ENCODE results near the gene PPARD. TPM values are rescaled to one million over a fixed set of nuclear protein-coding genes. Genes with fewer than 3 reads are reported as not detected.

PPARD gene
- total RNA-seq, 4 donors from 2014 or later, result 10.0 to 15.3 (median 13.0) TPM

DNA sequence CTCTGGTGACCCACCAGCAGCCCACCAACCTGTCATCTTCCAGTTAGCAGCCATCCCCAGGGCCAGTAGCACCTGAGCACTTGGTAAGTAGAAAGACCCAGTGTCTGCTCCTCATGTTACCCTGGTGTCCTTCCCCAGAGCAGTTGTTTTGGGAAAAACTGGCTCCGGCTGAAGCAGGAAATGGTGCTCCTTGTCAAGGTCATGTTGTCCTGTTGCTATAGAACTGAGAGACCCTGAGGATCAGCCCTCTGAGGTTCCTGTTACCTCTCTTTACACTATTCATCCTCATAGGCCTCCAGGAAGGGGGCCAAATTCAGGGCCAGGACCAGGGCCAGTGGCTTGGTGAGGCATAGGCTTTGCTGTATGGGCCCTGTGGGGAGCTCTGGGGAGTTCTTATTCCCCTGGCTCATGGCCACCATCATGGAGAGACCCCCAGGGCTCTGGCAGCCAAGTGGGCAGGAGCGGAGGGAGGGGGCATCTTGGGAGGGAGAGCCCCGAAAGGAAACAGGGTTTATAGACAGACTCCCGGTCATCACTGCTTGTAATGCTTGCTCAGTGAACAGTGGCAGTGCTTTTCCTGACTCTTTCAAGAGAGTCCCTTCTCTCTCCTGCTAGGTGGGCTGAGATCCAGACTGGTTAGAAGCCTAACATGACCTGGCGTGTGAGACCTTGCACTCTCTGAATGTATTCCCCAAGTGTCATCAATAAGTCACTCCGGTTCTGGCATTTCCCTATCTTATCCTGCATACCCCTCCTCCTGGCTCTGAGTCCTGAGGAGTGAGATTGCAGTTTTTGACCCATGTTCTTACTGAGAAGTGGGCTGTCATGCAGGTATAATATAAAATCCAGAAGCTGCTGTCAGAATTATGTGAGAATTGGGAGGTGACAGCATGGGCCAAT is 50.7 kb downstream of the PPARD start:
- TF ChIP-seq EP300 (IDR thresholded peaks at IDR 0.05) (no peak), POLR2A (IDR thresholded peaks at IDR 0.05) (no peak)
- TF ChIP-seq, protein P1, sequence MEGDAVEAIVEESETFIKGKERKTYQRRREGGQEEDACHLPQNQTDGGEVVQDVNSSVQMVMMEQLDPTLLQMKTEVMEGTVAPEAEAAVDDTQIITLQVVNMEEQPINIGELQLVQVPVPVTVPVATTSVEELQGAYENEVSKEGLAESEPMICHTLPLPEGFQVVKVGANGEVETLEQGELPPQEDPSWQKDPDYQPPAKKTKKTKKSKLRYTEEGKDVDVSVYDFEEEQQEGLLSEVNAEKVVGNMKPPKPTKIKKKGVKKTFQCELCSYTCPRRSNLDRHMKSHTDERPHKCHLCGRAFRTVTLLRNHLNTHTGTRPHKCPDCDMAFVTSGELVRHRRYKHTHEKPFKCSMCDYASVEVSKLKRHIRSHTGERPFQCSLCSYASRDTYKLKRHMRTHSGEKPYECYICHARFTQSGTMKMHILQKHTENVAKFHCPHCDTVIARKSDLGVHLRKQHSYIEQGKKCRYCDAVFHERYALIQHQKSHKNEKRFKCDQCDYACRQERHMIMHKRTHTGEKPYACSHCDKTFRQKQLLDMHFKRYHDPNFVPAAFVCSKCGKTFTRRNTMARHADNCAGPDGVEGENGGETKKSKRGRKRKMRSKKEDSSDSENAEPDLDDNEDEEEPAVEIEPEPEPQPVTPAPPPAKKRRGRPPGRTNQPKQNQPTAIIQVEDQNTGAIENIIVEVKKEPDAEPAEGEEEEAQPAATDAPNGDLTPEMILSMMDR (IDR thresholded peaks at IDR 0.05), result no peak
- Histone ChIP-seq H3K27me3 (no peaks in the 10 kb centered on the region), H3K27ac (no peak overlapping the region), H3K9me3 (no peaks in the 10 kb centered on the region), H3K4me1 (peaks cover 0 to 14% (median 4%) of the 10 kb centered on the region in 4 donors), H3K36me3 (no peaks in the 10 kb centered on the region), H3K4me3 (no peak overlapping the region)
- WGBS, 2 donors, result 82 to 83% methylated on average over 6 of the region's 6 CpGs
- DNase-seq (ENCODE audit: low spot score in 2 of 2), result no peak

GRCh38 chr6:35396991-35397390 is 54.6 kb downstream of the PPARD start:
- H3K9me3 ChIP-seq, result no peaks in the 10 kb centered on the region
- no peak for DNase-seq (ENCODE audit: low spot score in 2 of 2)
- no peak overlapping the region for H3K27ac ChIP-seq
- no peaks in the 10 kb centered on the region for H3K36me3 ChIP-seq
- 80 to 81% methylated on average over 5 of the region's 5 CpGs for WGBS, 2 donors
- no peaks in the 10 kb centered on the region for H3K27me3 ChIP-seq
- no peak overlapping the region for H3K4me3 ChIP-seq
- TF ChIP-seq EP300 (IDR thresholded peaks at IDR 0.05) (no peak), POLR2A (IDR thresholded peaks at IDR 0.05) (no peak)
- TF ChIP-seq, protein P1 (IDR thresholded peaks at IDR 0.05), result no peak
- peaks cover 0 to 10% (median 0%) of the 10 kb centered on the region in 4 donors for H3K4me1 ChIP-seq

DNA sequence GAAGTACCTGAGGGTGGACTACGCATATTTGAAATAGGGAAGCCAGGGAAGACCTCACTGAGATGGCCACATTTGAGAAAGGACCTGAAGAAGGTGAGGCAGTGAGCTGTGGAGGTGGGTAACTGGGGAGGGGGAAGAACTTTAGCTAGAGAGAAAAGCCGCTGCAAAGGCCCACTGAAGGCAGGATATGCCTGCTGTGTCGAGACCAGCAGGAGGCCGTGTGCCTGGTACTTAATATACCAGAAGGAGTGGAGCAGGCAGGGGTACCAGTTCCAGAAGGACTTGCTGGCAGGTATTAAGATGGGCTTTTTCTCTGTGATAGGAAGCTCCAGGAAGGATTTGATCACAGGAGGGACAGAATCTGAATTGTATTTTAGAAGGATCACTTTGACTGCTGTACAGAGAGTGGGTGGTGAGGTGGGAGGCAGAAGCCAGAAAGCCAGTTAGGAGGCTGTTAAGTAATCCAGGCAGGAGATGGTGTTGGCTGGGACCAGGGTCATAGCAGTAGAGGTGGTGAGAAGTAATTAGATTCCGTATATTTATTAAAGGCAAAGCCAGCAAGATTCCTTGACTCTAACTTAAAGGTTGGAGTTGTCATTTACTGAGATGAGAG is 55.6 kb downstream of the PPARD start:
- no peak overlapping the region for H3K27ac ChIP-seq
- no peaks in the 10 kb centered on the region for H3K36me3 ChIP-seq
- WGBS, 2 donors, result 91 to 95% methylated on average over 5 of the region's 5 CpGs
- no peak for DNase-seq (ENCODE audit: low spot score in 2 of 2)
- H3K4me1 ChIP-seq, result peaks cover 0 to 2% (median 0%) of the 10 kb centered on the region in 4 donors
- H3K9me3 ChIP-seq, result no peaks in the 10 kb centered on the region
- H3K27me3 ChIP-seq, result no peaks in the 10 kb centered on the region
- TF ChIP-seq POLR2A (IDR thresholded peaks at IDR 0.05), result no peak
- no peak for TF ChIP-seq EP300 (IDR thresholded peaks at IDR 0.05)
- TF ChIP-seq, protein P1 (IDR thresholded peaks at IDR 0.05), result no peak
- no peak overlapping the region for H3K4me3 ChIP-seq

DNA sequence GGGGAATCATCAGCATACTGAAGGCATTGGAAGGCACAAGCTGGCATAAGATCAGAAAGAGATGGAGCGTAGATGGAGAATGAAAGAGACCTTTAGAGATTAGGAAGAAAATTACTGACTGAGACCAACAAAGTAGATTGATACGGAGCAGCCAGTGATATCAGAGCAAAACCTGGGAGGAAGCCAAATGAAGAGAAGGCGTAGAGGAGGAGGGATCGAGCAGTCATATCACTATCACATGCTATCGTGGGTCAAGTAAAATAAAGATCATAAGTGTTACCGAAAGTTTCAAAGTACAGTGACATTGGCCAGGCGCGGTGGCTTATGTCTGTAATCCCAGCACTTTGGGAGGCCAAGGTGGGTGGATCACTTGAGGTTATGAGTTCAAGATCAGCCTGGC is 56.2 kb downstream of the PPARD start:
- 92% methylated on average over 8 of the region's 8 CpGs for WGBS, 2 donors
- DNase-seq (ENCODE audit: low spot score in 2 of 2), result no peak
- Histone ChIP-seq H3K36me3 (no peaks in the 10 kb centered on the region), H3K27ac (no peak overlapping the region), H3K4me1 (no peaks in the 10 kb centered on the region), H3K9me3 (no peaks in the 10 kb centered on the region), H3K4me3 (no peak overlapping the region), H3K27me3 (no peaks in the 10 kb centered on the region)
- no peak for TF ChIP-seq EP300 (IDR thresholded peaks at IDR 0.05)
- no peak for TF ChIP-seq POLR2A (IDR thresholded peaks at IDR 0.05)
- TF ChIP-seq, protein P1 (IDR thresholded peaks at IDR 0.05), result no peak

GRCh38 chr6:35400111-35400510 is 57.8 kb downstream of the PPARD start:
- TF ChIP-seq EP300 (IDR thresholded peaks at IDR 0.05) (no peak), POLR2A (IDR thresholded peaks at IDR 0.05) (no peak)
- H3K4me3 ChIP-seq, result no peak overlapping the region
- no peak overlapping the region for H3K27ac ChIP-seq
- 90 to 98% methylated on average over 5 of the region's 5 CpGs for WGBS, 2 donors
- no peaks in the 10 kb centered on the region for H3K9me3 ChIP-seq
- no peaks in the 10 kb centered on the region for H3K27me3 ChIP-seq
- DNase-seq (ENCODE audit: low spot score in 2 of 2), result no peak
- H3K36me3 ChIP-seq, result no peaks in the 10 kb centered on the region
- no peaks in the 10 kb centered on the region for H3K4me1 ChIP-seq
